Activated CD8-positive, alpha-beta memory T cell treated with anti-CD3 and anti-CD28 coated beads for 24 hours (primary cell): Measurements from ENCODE around the gene P2RY6.

Experiments used
- DNase-seq: peaks from one replicate; pipeline ENCODE4 v3.0.0-alpha.2; 2020

Gene P2RY6

GRCh38 chr11:73320763-73321603 lies 48.8 kb downstream of the P2RY6 start:
- no peak for DNase-seq

- no peak for DNase-seq
Measured at GRCh38 chr11:73321604-73322381, 49.7 kb downstream of the P2RY6 start.

- DNase-seq: no peak
Measured at GRCh38 chr11:73322382-73323306, 50.5 kb downstream of the P2RY6 start.

- DNase-seq: no peak
Measured at GRCh38 chr11:73323464-73323863, 51.3 kb downstream of the P2RY6 start.

- DNase-seq: no peak
Measured at GRCh38 chr11:73324116-73324515, 52.0 kb downstream of the P2RY6 start.

GRCh38 chr11:73324665-73325035 lies 52.5 kb downstream of the P2RY6 start:
- DNase-seq: no peak

- no peak for DNase-seq
Measured at GRCh38 chr11:73325036-73325981, 53.2 kb downstream of the P2RY6 start.

GRCh38 chr11:73326929-73327811 lies 55.0 kb downstream of the P2RY6 start:
- no peak for DNase-seq

GRCh38 chr11:73327812-73328364 lies 55.8 kb downstream of the P2RY6 start:
- DNase-seq: no peak

- no peak for DNase-seq
Measured at GRCh38 chr11:73330569-73331093, 58.5 kb downstream of the P2RY6 start.

GRCh38 chr11:73331138-73331916 lies 59.2 kb downstream of the P2RY6 start:
- DNase-seq: no peak

- no peak for DNase-seq
Measured at GRCh38 chr11:73333173-73333572, 61.0 kb downstream of the P2RY6 start.

GRCh38 chr11:73333640-73334383 lies 61.7 kb downstream of the P2RY6 start:
- DNase-seq: no peak

- no peak for DNase-seq
Measured at GRCh38 chr11:73334384-73335203, 62.5 kb downstream of the P2RY6 start.

- DNase-seq: peak; percentile 92
Measured at GRCh38 chr11:73335204-73335923, 63.2 kb downstream of the P2RY6 start.

- no peak for DNase-seq
Measured at GRCh38 chr11:73337846-73338245, 65.7 kb downstream of the P2RY6 start.

- DNase-seq: no peak
Measured at GRCh38 chr11:73338279-73338678, 66.1 kb downstream of the P2RY6 start.
